Neural progenitor cell (in vitro differentiated cells): ENCODE results near the gene ZMYND10. TPM values are rescaled to one million over a fixed set of nuclear protein-coding genes. Genes with fewer than 3 reads are reported as not detected.

Source experiments
- DNase-seq: peaks from one replicate; pipeline ENCODE4 v3.0.0-alpha.2; 2016; ENCODE audit warnings: low spot score
- H2AFZ ChIP-seq: fragments of 200-600 bp; sonication (generic); replicated peaks from 2 replicates; pipeline ENCODE4 v1.6.1; 2016; ENCODE audit warnings: antibody characterized with exemption
- H3F3A ChIP-seq: fragments of 200-600 bp; sonication (generic); 2 replicates; pipeline ENCODE4 v1.6.1; 2016; ENCODE audit warnings: antibody characterized with exemption, low read depth
- H3K27ac ChIP-seq: fragments of 200-600 bp; sonication (generic); 2 replicates; pipeline ENCODE4 v1.5.1; 2016; ENCODE audit warnings: mild to moderate bottlenecking
- H3K27me3 ChIP-seq: fragments of 200-600 bp; sonication (generic); 2 replicates; pipeline ENCODE4 v1.6.1; 2016; ENCODE audit warnings: mild to moderate bottlenecking, moderate library complexity
- H3K36me3 ChIP-seq: fragments of 200-600 bp; sonication (generic); 2 replicates; pipeline ENCODE4 v1.5.1; 2016
- H3K4me1 ChIP-seq: fragments of 200-600 bp; sonication (generic); 2 replicates; pipeline ENCODE4 v1.6.1; 2016; ENCODE audit warnings: mixed run types
- H3K4me2 ChIP-seq: fragments of 200-600 bp; sonication (generic); 2 replicates; pipeline ENCODE4 v1.6.1; 2016
- H3K4me3 ChIP-seq: fragments of 200-600 bp; sonication (generic); 2 replicates; pipeline ENCODE4 v1.5.1; 2016
- H3K79me2 ChIP-seq: fragments of 200-600 bp; sonication (generic); 2 replicates; pipeline ENCODE4 v1.6.1; 2016; ENCODE audit warnings: low read depth
- H3K9ac ChIP-seq: fragments of 200-600 bp; sonication (generic); 2 replicates; pipeline ENCODE4 v1.6.1; 2016
- H3K9me3 ChIP-seq: fragments of 200-600 bp; sonication (generic); 2 replicates; pipeline ENCODE4 v1.5.1; 2016; ENCODE audit warnings: low read depth
- H4K20me1 ChIP-seq: fragments of 200-600 bp; sonication (generic); 2 replicates; pipeline ENCODE4 v1.6.1; 2016; ENCODE audit warnings: low read depth
- H3K27ac Mint-ChIP-seq: 3 replicates; pipeline ENCODE4 v1.8.0; 2021; ENCODE audit warnings: mixed read lengths
- H3K27me3 Mint-ChIP-seq: 2 replicates; pipeline ENCODE4 v1.8.0; 2022; ENCODE audit warnings: low read depth, mild to moderate bottlenecking, inconsistent platforms, moderate library complexity, mixed read lengths; ENCODE audit not compliant: insufficient read depth
- H3K36me3 Mint-ChIP-seq: 3 replicates; pipeline ENCODE4 v1.8.0; 2021; ENCODE audit warnings: mixed read lengths
- H3K4me1 Mint-ChIP-seq: 3 replicates; pipeline ENCODE4 v1.8.0; 2021; ENCODE audit warnings: mixed read lengths
- H3K4me3 Mint-ChIP-seq: 3 replicates; pipeline ENCODE4 v1.8.0; 2021; ENCODE audit warnings: mild to moderate bottlenecking, moderate library complexity, mixed read lengths
- H3K9me3 Mint-ChIP-seq: 3 replicates; pipeline ENCODE4 v1.8.0; 2020; ENCODE audit warnings: mixed read lengths
- EZH2 ChIP-seq: fragments of 200-600 bp; sonication (generic); IDR thresholded peaks from 2 replicates; pipeline ENCODE4 v1.6.1; 2017; ENCODE audit warnings: antibody characterized with exemption, mild to moderate bottlenecking, moderate library complexity
- EZH2phosphoT487 ChIP-seq: fragments of 200-600 bp; sonication (generic); IDR thresholded peaks from 2 replicates; pipeline ENCODE4 v1.6.1; 2017; ENCODE audit warnings: antibody characterized with exemption
- total RNA-seq: library from RNA; depleted of rRNA; stranded (reverse); fragments of >200 nt; gene quantifications from 2 replicates; pipeline ENCODE4 v1.2.3, GENCODE V29; 2015; ENCODE audit warnings: low replicate concordance
- TF ChIP-seq, protein P1 (sequence below): fragments of 200-600 bp; sonication (generic); IDR thresholded peaks from 2 replicates; pipeline ENCODE4 v1.5.1; 2017; ENCODE audit warnings: antibody characterized with exemption, mild to moderate bottlenecking

Gene ZMYND10
- total RNA-seq, 1 donor from 2014 or later: 0.37 TPM

DNA sequence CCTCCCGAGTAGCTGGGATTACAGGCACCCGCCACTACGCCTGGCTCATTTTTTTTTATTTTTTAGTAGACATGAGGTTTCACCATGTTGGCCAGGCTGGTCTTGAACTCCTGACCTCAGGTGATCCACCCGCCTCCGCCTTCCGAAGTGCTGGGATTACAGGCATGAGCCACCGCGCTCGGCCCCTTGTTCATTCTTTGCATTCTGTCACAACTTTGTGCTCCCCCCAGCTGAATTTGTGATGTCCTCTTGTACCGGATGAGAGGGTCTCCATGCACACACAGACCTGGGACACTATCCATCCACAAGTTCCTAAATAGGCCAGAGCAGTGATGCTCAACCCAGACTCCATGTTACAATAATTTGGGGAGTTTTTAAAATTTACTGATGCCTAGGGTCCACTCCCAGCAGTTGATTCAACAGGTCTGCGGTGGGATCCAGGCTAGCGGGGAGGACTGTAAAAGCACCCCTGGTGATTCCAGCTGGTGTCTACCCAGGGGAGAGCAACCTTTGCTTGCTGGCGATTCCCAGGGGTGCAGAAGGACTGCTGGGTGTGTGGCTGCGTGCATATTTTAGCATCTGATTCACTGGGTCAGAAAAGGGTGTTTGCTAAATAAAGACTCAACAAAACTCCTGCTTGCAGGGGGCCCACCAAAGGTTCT is 5.9 kb downstream of the ZMYND10 start:
- Mint-ChIP-seq H3K27me3 (peaks cover 36% of the 10 kb centered on the region), H3K27ac (no peak overlapping the region), H3K9me3 (no peaks in the 10 kb centered on the region), H3K36me3 (peaks cover 3% of the 10 kb centered on the region), H3K4me3 (peak overlapping the region; percentile 74), H3K4me1 (peaks cover 28% of the 10 kb centered on the region)
- Histone ChIP-seq H3K27me3 (peaks cover 69% of the 10 kb centered on the region), H4K20me1 (peaks cover 19% of the 10 kb centered on the region), H3K79me2 (peaks cover 24% of the 10 kb centered on the region), H3K36me3 (no peaks in the 10 kb centered on the region), H3K27ac (no peak overlapping the region), H3K4me3 (no peak overlapping the region), H3K9me3 (no peaks in the 10 kb centered on the region), H3K4me2 (peak overlapping the region; percentile 75), H2AFZ (no peak overlapping the region), H3F3A (peaks cover 23% of the 10 kb centered on the region), H3K9ac (no peak overlapping the region), H3K4me1 (peaks cover 25% of the 10 kb centered on the region)
- DNase-seq: no peak
- TF ChIP-seq EZH2 (no peak), EZH2phosphoT487 (no peak)
- TF ChIP-seq, protein P1, sequence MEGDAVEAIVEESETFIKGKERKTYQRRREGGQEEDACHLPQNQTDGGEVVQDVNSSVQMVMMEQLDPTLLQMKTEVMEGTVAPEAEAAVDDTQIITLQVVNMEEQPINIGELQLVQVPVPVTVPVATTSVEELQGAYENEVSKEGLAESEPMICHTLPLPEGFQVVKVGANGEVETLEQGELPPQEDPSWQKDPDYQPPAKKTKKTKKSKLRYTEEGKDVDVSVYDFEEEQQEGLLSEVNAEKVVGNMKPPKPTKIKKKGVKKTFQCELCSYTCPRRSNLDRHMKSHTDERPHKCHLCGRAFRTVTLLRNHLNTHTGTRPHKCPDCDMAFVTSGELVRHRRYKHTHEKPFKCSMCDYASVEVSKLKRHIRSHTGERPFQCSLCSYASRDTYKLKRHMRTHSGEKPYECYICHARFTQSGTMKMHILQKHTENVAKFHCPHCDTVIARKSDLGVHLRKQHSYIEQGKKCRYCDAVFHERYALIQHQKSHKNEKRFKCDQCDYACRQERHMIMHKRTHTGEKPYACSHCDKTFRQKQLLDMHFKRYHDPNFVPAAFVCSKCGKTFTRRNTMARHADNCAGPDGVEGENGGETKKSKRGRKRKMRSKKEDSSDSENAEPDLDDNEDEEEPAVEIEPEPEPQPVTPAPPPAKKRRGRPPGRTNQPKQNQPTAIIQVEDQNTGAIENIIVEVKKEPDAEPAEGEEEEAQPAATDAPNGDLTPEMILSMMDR: no peak

DNA sequence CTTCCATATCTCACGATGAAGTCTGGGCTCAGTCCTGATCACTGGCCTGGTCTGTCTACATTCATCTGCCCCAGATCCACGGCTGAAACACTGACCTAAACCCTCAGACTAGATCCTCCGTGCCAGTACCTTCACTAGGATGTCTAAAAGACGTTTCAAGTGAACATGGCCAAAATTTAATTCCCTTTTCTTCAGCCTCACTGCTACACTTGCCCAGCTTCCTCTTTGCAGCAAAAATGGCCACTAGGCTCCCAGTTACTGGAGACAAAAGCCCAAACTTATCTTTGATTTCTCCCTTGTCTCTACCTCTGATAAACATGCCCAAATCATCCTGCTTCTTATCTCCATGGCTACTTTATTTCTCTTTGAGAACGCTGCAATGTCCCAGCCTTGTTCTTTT is 6.6 kb downstream of the ZMYND10 start:
- Mint-ChIP-seq H3K27me3 (peaks cover 30% of the 10 kb centered on the region), H3K4me1 (peaks cover 32% of the 10 kb centered on the region), H3K36me3 (peaks cover 3% of the 10 kb centered on the region), H3K4me3 (peak overlapping the region; percentile 98), H3K27ac (no peak overlapping the region), H3K9me3 (no peaks in the 10 kb centered on the region)
- Histone ChIP-seq H3K4me2 (no peak overlapping the region), H2AFZ (no peak overlapping the region), H3K9ac (no peak overlapping the region), H3K27ac (no peak overlapping the region), H3K36me3 (no peaks in the 10 kb centered on the region), H3K4me3 (no peak overlapping the region), H3K4me1 (peaks cover 25% of the 10 kb centered on the region), H3K9me3 (no peaks in the 10 kb centered on the region), H3K79me2 (peaks cover 30% of the 10 kb centered on the region), H4K20me1 (peaks cover 24% of the 10 kb centered on the region), H3F3A (peaks cover 23% of the 10 kb centered on the region), H3K27me3 (peaks cover 62% of the 10 kb centered on the region)
- no peak for DNase-seq
- TF ChIP-seq, protein P1: no peak
- TF ChIP-seq EZH2phosphoT487: no peak
- TF ChIP-seq EZH2: no peak

DNA sequence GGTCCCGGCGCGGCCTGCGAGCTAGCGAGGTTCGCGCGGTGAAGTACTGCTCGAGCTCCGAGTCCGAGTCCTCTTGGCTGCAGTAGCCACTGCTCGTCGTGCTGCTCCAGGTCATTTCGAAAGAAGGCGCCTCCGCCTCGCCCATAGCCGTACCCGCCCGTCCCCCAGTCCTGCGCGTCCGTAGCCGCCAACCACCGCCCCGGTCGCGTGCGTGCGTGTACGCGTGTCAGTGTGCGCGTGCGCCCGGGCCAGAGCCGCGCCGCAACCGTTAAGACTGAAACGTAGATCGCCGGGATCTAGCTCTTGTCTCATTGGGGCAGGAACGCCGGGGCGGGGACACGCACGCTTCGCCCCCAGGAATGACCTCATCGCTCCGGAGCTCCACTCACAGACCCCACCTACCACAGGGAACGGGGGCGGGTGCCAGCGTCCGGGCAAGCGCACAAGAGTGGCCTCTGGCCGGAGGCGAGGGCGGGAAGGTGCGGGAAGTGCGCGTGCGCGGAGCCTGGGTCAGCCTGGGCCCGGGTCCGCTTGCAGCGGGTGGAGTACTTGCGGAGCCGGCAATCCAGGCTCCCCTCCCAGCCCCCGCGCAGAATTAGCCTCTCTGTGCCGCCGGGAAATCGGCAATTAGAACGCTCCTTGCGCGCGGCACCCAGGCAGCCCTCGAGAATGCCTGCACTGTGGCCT is 8.2 kb downstream of the ZMYND10 start:
- peaks cover 25% of the 10 kb centered on the region for H3K4me1 ChIP-seq

More for the DNA sequence above, 8.2 kb downstream of the ZMYND10 start:
- Histone ChIP-seq H3K9ac (peak overlapping the region; percentile 81), H4K20me1 (peaks cover 32% of the 10 kb centered on the region), H3K79me2 (peaks cover 40% of the 10 kb centered on the region), H3K9me3 (no peaks in the 10 kb centered on the region), H2AFZ (peak overlapping the region; percentile 27), H3K4me2 (peak overlapping the region; percentile 88), H3K4me3 (peak overlapping the region; percentile 83), H3K27ac (peak overlapping the region; percentile 70), H3K36me3 (no peaks in the 10 kb centered on the region), H3K27me3 (peaks cover 46% of the 10 kb centered on the region), H3F3A (peaks cover 23% of the 10 kb centered on the region)
- H3K36me3 Mint-ChIP-seq: peaks cover 3% of the 10 kb centered on the region
- H3K4me1 Mint-ChIP-seq: peaks cover 36% of the 10 kb centered on the region
- H3K27ac Mint-ChIP-seq: peak overlapping the region; percentile 96
- H3K27me3 Mint-ChIP-seq: peaks cover 24% of the 10 kb centered on the region
- TF ChIP-seq EZH2phosphoT487 (peak; percentile 4), EZH2 (no peak)
- DNase-seq: peak; percentile 99
- H3K9me3 Mint-ChIP-seq: no peaks in the 10 kb centered on the region
- H3K4me3 Mint-ChIP-seq: peak overlapping the region; percentile 98
